HG03442 (cell line): ENCODE data around the gene TTC24.
"Not testable (repeated sequence)": the region's sequence is repeated elsewhere in the genome, so short reads cannot be mapped to it uniquely, and the experiment has no call there.

Experiments used
- ATAC-seq: cut with Tn5 transposase; IDR thresholded peaks from one replicate; pipeline ENCODE4 v1.9.1; 2021; ENCODE audit warnings: mild to moderate bottlenecking, moderate library complexity; ENCODE audit not compliant: unreplicated experiment

TTC24 gene

GRCh38 chr1:156586323-156586722, 6.8 kb downstream of the TTC24 start:
- ATAC-seq = no peak

GRCh38 chr1:156586892-156587477, 7.5 kb downstream of the TTC24 start:
- ATAC-seq = no peak

- ATAC-seq = not testable (repeated sequence)
These were observed 8.4 kb downstream of the TTC24 start for GRCh38 chr1:156587927-156588326.

- ATAC-seq = no peak
These were observed 10.0 kb downstream of the TTC24 start for GRCh38 chr1:156589546-156589945.

- no peak for ATAC-seq
These were observed 11.0 kb downstream of the TTC24 start for GRCh38 chr1:156590326-156591180.

GRCh38 chr1:156591181-156591431, 11.6 kb downstream of the TTC24 start:
- ATAC-seq = no peak

GRCh38 chr1:156591432-156592157, 12.1 kb downstream of the TTC24 start, which contains the start of gene NAXE:
Gene NAXE, plus strand, starts transcription at chr1:156591776. Its CDS starts 29 bp downstream, at chr1:156591805.
- peak; percentile 82 for ATAC-seq

- ATAC-seq = peak; percentile 14
These were observed 12.8 kb downstream of the TTC24 start for GRCh38 chr1:156592158-156592909.

GRCh38 chr1:156592910-156593660, 13.6 kb downstream of the TTC24 start:
- ATAC-seq = no peak

GRCh38 chr1:156593661-156593989, 14.1 kb downstream of the TTC24 start:
- ATAC-seq = no peak

GRCh38 chr1:156594190-156594589, 14.7 kb downstream of the TTC24 start:
- ATAC-seq = no peak

GRCh38 chr1:156595016-156595415, 15.5 kb downstream of the TTC24 start:
- ATAC-seq = no peak

- no peak for ATAC-seq
These were observed 16.9 kb downstream of the TTC24 start for GRCh38 chr1:156596426-156596825.

GRCh38 chr1:156598125-156598524, 18.6 kb downstream of the TTC24 start:
- no peak for ATAC-seq

- no peak for ATAC-seq
These were observed 19.4 kb downstream of the TTC24 start for GRCh38 chr1:156598731-156599432.

GRCh38 chr1:156599811-156600210, 20.3 kb downstream of the TTC24 start:
- no peak for ATAC-seq

GRCh38 chr1:156600733-156601121, 21.2 kb downstream of the TTC24 start:
- no peak for ATAC-seq

GRCh38 chr1:156601122-156601830, 21.8 kb downstream of the TTC24 start, which contains the start of gene GPATCH4:
Gene GPATCH4, minus strand, starts transcription at chr1:156601479.
- ATAC-seq = no peak

GRCh38 chr1:156601892-156602291, 22.4 kb downstream of the TTC24 start:
- no peak for ATAC-seq
